Activated CD4-positive, alpha-beta T cell treated with anti-CD3 and anti-CD28 coated beads, Interleukin-2, amount 50 U/mL, for 48 hours (primary cell): ENCODE measurements around the gene TRIO.

Experiments used
- DNase-seq, 2 experiments: peaks; one replicate each; pipeline ENCODE4 v3.0.0-alpha.2; 2020

The TRIO gene

GRCh38 chr5:14445576-14446290 is 302.6 kb downstream of the TRIO start:
- no peak for DNase-seq

GRCh38 chr5:14447958-14448911 is 305.1 kb downstream of the TRIO start:
- DNase-seq: no peak

GRCh38 chr5:14449052-14449661 is 306.0 kb downstream of the TRIO start:
- DNase-seq: no peak

GRCh38 chr5:14450018-14450524 is 306.9 kb downstream of the TRIO start:
- peak; percentile 24 to 26 for DNase-seq

- DNase-seq: no peak
Measured at GRCh38 chr5:14450742-14451141, 307.6 kb downstream of the TRIO start.

GRCh38 chr5:14451871-14452270 is 308.7 kb downstream of the TRIO start:
- DNase-seq: no peak

GRCh38 chr5:14452685-14453454 is 309.7 kb downstream of the TRIO start:
- no peak for DNase-seq

GRCh38 chr5:14453481-14453880 is 310.3 kb downstream of the TRIO start:
- DNase-seq: no peak

GRCh38 chr5:14455814-14456321 is 312.7 kb downstream of the TRIO start:
- DNase-seq: no peak

- no peak for DNase-seq
Measured at GRCh38 chr5:14457476-14457875, 314.3 kb downstream of the TRIO start.

- no peak for DNase-seq
Measured at GRCh38 chr5:14458414-14458813, 315.3 kb downstream of the TRIO start.

GRCh38 chr5:14460844-14461398 is 317.8 kb downstream of the TRIO start:
- no peak for DNase-seq

GRCh38 chr5:14462681-14463080 is 319.5 kb downstream of the TRIO start:
- no peak for DNase-seq

GRCh38 chr5:14463629-14464028 is 320.5 kb downstream of the TRIO start:
- DNase-seq: no peak

- no peak for DNase-seq
Measured at GRCh38 chr5:14464096-14464495, 321.0 kb downstream of the TRIO start.

- DNase-seq: no peak
Measured at GRCh38 chr5:14464671-14465070, 321.5 kb downstream of the TRIO start.

GRCh38 chr5:14465116-14465515 is 322.0 kb downstream of the TRIO start:
- no peak for DNase-seq

- no peak for DNase-seq
Measured at GRCh38 chr5:14465776-14466175, 322.6 kb downstream of the TRIO start.

- no peak for DNase-seq
Measured at GRCh38 chr5:14467251-14467650, 324.1 kb downstream of the TRIO start.

GRCh38 chr5:14467886-14468285 is 324.7 kb downstream of the TRIO start:
- DNase-seq: no peak

- no peak for DNase-seq
Measured at GRCh38 chr5:14469551-14470377, 326.6 kb downstream of the TRIO start.
